ENCODE results near the gene FBXO5. TPM values are rescaled to one million over a fixed set of nuclear protein-coding genes. Genes with fewer than 3 reads are reported as not detected.

FBXO5 gene
- polyA plus RNA-seq, 1 of the 3 experiments (the other 2 are of a cell fraction) = 12.5 TPM

- CTCF ChIA-PET = interaction anchor here (2.3 to 6.7 kb wide), 4 partner anchors 82 to 393 kb away, joined by 10 to 156 read pairs (median 22); partner anchors contain the start of gene VIP
- H3F3A ChIP-seq (replicated peaks; ENCODE audit: insufficient read depth) = no peaks in the 10 kb centered on the region
- no peaks in the 10 kb centered on the region for H3K9me2 ChIP-seq
- no peak for DNase-seq
- no peak overlapping the region for H3K4me2 ChIP-seq
- no peaks in the 10 kb centered on the region for H3K79me2 ChIP-seq (ENCODE audit: insufficient read depth)
- no peaks in the 10 kb centered on the region; the same call in 1 of the 2 replicates for H3K9me3 ChIP-seq
- TF ChIP-seq POLR2AphosphoS5 (IDR thresholded peaks at IDR 0.05; ENCODE audit: low read depth, low read length) (no peak), NFIC (IDR thresholded peaks at IDR 0.05; ENCODE audit: borderline replicate concordance) (no peak), TAF1 (IDR thresholded peaks at IDR 0.05; ENCODE audit: borderline replicate concordance, low read depth, low read length) (no peak), GABPA (IDR thresholded peaks at IDR 0.05; ENCODE audit: low read depth) (no peak), ZBTB33 (IDR thresholded peaks at IDR 0.05; ENCODE audit: borderline replicate concordance, low read depth) (no peak), CHD2 (IDR thresholded peaks at IDR 0.05; ENCODE audit: low read length, partially characterized antibody) (no peak), FOXM1 (IDR thresholded peaks at IDR 0.05; ENCODE audit: low read depth) (no peak), MEF2A (IDR thresholded peaks at IDR 0.05; ENCODE audit: borderline replicate concordance, low read depth) (no peak), TCF12 (IDR thresholded peaks at IDR 0.05) (no peak), EZH2phosphoT487 (IDR thresholded peaks at IDR 0.05; ENCODE audit: borderline replicate concordance, low read depth) (no peak)
- WGBS (ENCODE audit: low lambda C conversion rate) = 44% methylated on average over 3 of the region's 3 CpGs
- H3K36me3 ChIP-seq (replicated peaks in 1 of 2; ENCODE audit: control insufficient read depth in 1 of 2, insufficient read depth in 2 of 2, low read length in 1 of 2) = no peaks in the 10 kb centered on the region
- no peak overlapping the region for H3K9ac ChIP-seq
- H4K20me1 ChIP-seq (ENCODE audit: insufficient read depth) = no peaks in the 10 kb centered on the region
- POLR2A ChIA-PET = no interaction called here
- H3K4me1 ChIP-seq (ENCODE audit: control insufficient read depth in 1 of 2, insufficient read depth in 2 of 2, low read depth in 1 of 2, low read length in 1 of 2) = peaks cover 0 to 2% of the 10 kb centered on the region in 2 experiments; a peak in 2 of 4 replicates
- no peak overlapping the region for H2AFZ ChIP-seq (ENCODE audit: low read depth)
- no peaks in the 10 kb centered on the region for H3K27me3 ChIP-seq (ENCODE audit: insufficient read depth)
- no peak overlapping the region for H3K27ac ChIP-seq (ENCODE audit: low read depth in 2 of 2, low read length in 1 of 2)
- H3K4me3 ChIP-seq (ENCODE audit: low read depth in 2 of 2, low read length in 1 of 2) = no peak overlapping the region
These were observed 36.4 kb downstream of the FBXO5 start for GRCh38 chr6:152946484-152946883.

GRCh38 chr6:152943260-152943897, 39.5 kb downstream of the FBXO5 start:
- no peak overlapping the region for H2AFZ ChIP-seq (ENCODE audit: low read depth)
- no peaks in the 10 kb centered on the region for H3K27me3 ChIP-seq (ENCODE audit: insufficient read depth)
- no peak for DNase-seq
- 58% methylated on average over 2 of the region's 2 CpGs for WGBS (ENCODE audit: low lambda C conversion rate)
- H4K20me1 ChIP-seq (ENCODE audit: insufficient read depth) = no peaks in the 10 kb centered on the region
- H3K36me3 ChIP-seq (replicated peaks in 1 of 2; ENCODE audit: control insufficient read depth in 1 of 2, insufficient read depth in 2 of 2, low read length in 1 of 2) = no peaks in the 10 kb centered on the region
- no peak overlapping the region for H3K4me2 ChIP-seq
- no peaks in the 10 kb centered on the region for H3K9me2 ChIP-seq
- ChIA-PET POLR2A (no interaction called here), CTCF (interaction anchor here (0.9 to 1.8 kb wide), 3 partner anchors 80 to 408 kb away, joined by 3 to 7 read pairs (median 3); no protein-coding TSS in a partner anchor)
- no peaks in the 10 kb centered on the region; the same call in 1 of the 2 replicates for H3K9me3 ChIP-seq
- peaks cover 0 to 1% of the 10 kb centered on the region in 2 experiments; a peak in 2 of 4 replicates for H3K4me1 ChIP-seq (ENCODE audit: control insufficient read depth in 1 of 2, insufficient read depth in 2 of 2, low read depth in 1 of 2, low read length in 1 of 2)
- no peak overlapping the region for H3K4me3 ChIP-seq (ENCODE audit: low read depth in 2 of 2, low read length in 1 of 2)
- no peak for TF ChIP-seq TAF1 (IDR thresholded peaks at IDR 0.05; ENCODE audit: borderline replicate concordance, low read depth, low read length)
- TF ChIP-seq JUND (IDR thresholded peaks at IDR 0.05) = no peak
- no peak for TF ChIP-seq CTCF (IDR thresholded peaks at IDR 0.05)
- no peak for TF ChIP-seq RFX5 (IDR thresholded peaks at IDR 0.05; ENCODE audit: low read length)
- H3K79me2 ChIP-seq (ENCODE audit: insufficient read depth) = no peaks in the 10 kb centered on the region
- H3F3A ChIP-seq (replicated peaks; ENCODE audit: insufficient read depth) = no peaks in the 10 kb centered on the region
- no peak overlapping the region for H3K27ac ChIP-seq (ENCODE audit: low read depth in 2 of 2, low read length in 1 of 2)
- H3K9ac ChIP-seq = no peak overlapping the region
